HEK293 (cell line): ENCODE results near the gene SUCO.

Experiments used
- CTCF ChIA-PET: fragments of 350-600 bp; formaldehyde crosslinking; extraction: SDS; loops from one replicate; lab custom pipeline; 2021; ENCODE audit warnings: antibody characterized with exemption; lab: Yijun Ruan, JAX
- POLR2A ChIA-PET: fragments of 300-600 bp; formaldehyde crosslinking; extraction: SDS; loops from one replicate; lab custom pipeline; 2020; ENCODE audit warnings: antibody characterized with exemption, inconsistent platforms; lab: Yijun Ruan, JAX
- H3K27ac ChIP-seq: fragments of 200-500 bp; sonication (Bioruptor generic); 2 replicates; pipeline ENCODE4 v1.5.1; 2014; ENCODE audit warnings: low read depth, low read length, control low read depth, inconsistent platforms; ENCODE audit errors: extremely low read depth
- H3K36me3 ChIP-seq, 2 experiments: fragments of 200-500 bp in 1 of 2; sonication (Bioruptor generic) in 1 of 2; 1 replicate in 1 of 2; 2 replicates in 1 of 2; pipeline ENCODE4 v1.5.1; 2014 to 2017; ENCODE audit warnings: inconsistent platforms in 2 of 2, low read length in 2 of 2; ENCODE audit not compliant: control insufficient read depth in 2 of 2, insufficient read depth in 1 of 2
- H3K4me1 ChIP-seq: fragments of 200-500 bp; sonication (Bioruptor generic); 2 replicates; pipeline ENCODE4 v1.5.1; 2014; ENCODE audit warnings: mild to moderate bottlenecking, low read length, inconsistent platforms; ENCODE audit not compliant: control insufficient read depth, insufficient read depth
- H3K4me3 ChIP-seq: 2 replicates; pipeline ENCODE4 v1.5.1; 2011; ENCODE audit warnings: low read depth, mild to moderate bottlenecking, control low read depth, low read length, moderate library complexity
- H3K9me3 ChIP-seq: fragments of 200-500 bp; sonication (Bioruptor generic); 2 replicates; pipeline ENCODE4 v1.5.1; 2014; ENCODE audit warnings: low read depth, low read length, inconsistent platforms; ENCODE audit not compliant: control insufficient read depth, insufficient read depth
- FEZF1 ChIP-seq: fragments of 450-650 bp; formaldehyde crosslinking; IDR thresholded peaks from 2 replicates; pipeline ENCODE4 v1.5.1; 2016; ENCODE audit warnings: missing biosample characterization, missing genetic modification characterization
- GLIS1 ChIP-seq: fragments of 450-650 bp; formaldehyde crosslinking; IDR thresholded peaks from 2 replicates; pipeline ENCODE4 v1.5.1; 2016; ENCODE audit warnings: missing biosample characterization, missing genetic modification characterization
- MEIS1 ChIP-seq: sonication (generic); formaldehyde crosslinking; IDR thresholded peaks from 2 replicates; pipeline ENCODE4 v1.8.1; 2022; ENCODE audit warnings: missing genetic modification reagents, mild to moderate bottlenecking, borderline replicate concordance
- REPIN1 ChIP-seq: fragments of 450-650 bp; formaldehyde crosslinking; IDR thresholded peaks from 2 replicates; pipeline ENCODE4 v1.5.1; 2017; ENCODE audit warnings: missing biosample characterization, missing genetic modification characterization, low read depth
- SP3 ChIP-seq: fragments of 450-650 bp; formaldehyde crosslinking; IDR thresholded peaks from 2 replicates; pipeline ENCODE4 v1.5.1; 2016; ENCODE audit warnings: missing biosample characterization, missing genetic modification characterization
- WT1 ChIP-seq: fragments of 450-650 bp; formaldehyde crosslinking; IDR thresholded peaks from 2 replicates; pipeline ENCODE4 v1.5.1; 2016; ENCODE audit warnings: missing biosample characterization, missing genetic modification characterization
- YY2 ChIP-seq: fragments of 450-650 bp; formaldehyde crosslinking; IDR thresholded peaks from 2 replicates; pipeline ENCODE4 v1.5.1; 2016; ENCODE audit warnings: missing biosample characterization, missing genetic modification characterization
- ZBTB1 ChIP-seq: fragments of 450-650 bp; formaldehyde crosslinking; IDR thresholded peaks from 2 replicates; pipeline ENCODE4 v1.5.1; 2016; ENCODE audit warnings: missing biosample characterization, missing genetic modification characterization
- ZBTB10 ChIP-seq: fragments of 450-650 bp; formaldehyde crosslinking; IDR thresholded peaks from 2 replicates; pipeline ENCODE4 v1.5.1; 2016; ENCODE audit warnings: missing biosample characterization, missing genetic modification characterization
- ZFP69B ChIP-seq: fragments of 450-650 bp; formaldehyde crosslinking; IDR thresholded peaks from 2 replicates; pipeline ENCODE4 v1.5.1; 2016; ENCODE audit warnings: missing biosample characterization, missing genetic modification characterization
- ZNF10 ChIP-seq: fragments of 450-650 bp; formaldehyde crosslinking; IDR thresholded peaks from 2 replicates; pipeline ENCODE4 v1.5.1; 2017; ENCODE audit warnings: missing biosample characterization, missing genetic modification characterization
- ZNF157 ChIP-seq: fragments of 450-650 bp; formaldehyde crosslinking; IDR thresholded peaks from 2 replicates; pipeline ENCODE4 v1.5.1; 2016; ENCODE audit warnings: missing biosample characterization, missing genetic modification characterization
- ZNF175 ChIP-seq: fragments of 450-650 bp; formaldehyde crosslinking; IDR thresholded peaks from 2 replicates; pipeline ENCODE4 v1.5.1; 2016; ENCODE audit warnings: missing biosample characterization, missing genetic modification characterization
- ZNF214 ChIP-seq: fragments of 450-650 bp; formaldehyde crosslinking; IDR thresholded peaks from 2 replicates; pipeline ENCODE4 v1.5.1; 2017; ENCODE audit warnings: missing biosample characterization, mild to moderate bottlenecking, missing genetic modification characterization, borderline replicate concordance
- ZNF221 ChIP-seq: fragments of 450-650 bp; formaldehyde crosslinking; IDR thresholded peaks from 2 replicates; pipeline ENCODE4 v1.5.1; 2017; ENCODE audit warnings: missing biosample characterization, missing genetic modification characterization, borderline replicate concordance
- ZNF266 ChIP-seq: fragments of 450-650 bp; formaldehyde crosslinking; IDR thresholded peaks from 2 replicates; pipeline ENCODE4 v1.5.1; 2016; ENCODE audit warnings: missing biosample characterization, missing genetic modification characterization, low read depth
- ZNF37A ChIP-seq: fragments of 450-650 bp; IDR thresholded peaks from 2 replicates; pipeline ENCODE4 v1.5.1; 2018; ENCODE audit warnings: missing biosample characterization, missing genetic modification characterization
- ZNF501 ChIP-seq: fragments of 450-650 bp; formaldehyde crosslinking; IDR thresholded peaks from 2 replicates; pipeline ENCODE4 v1.5.1; 2016; ENCODE audit warnings: missing biosample characterization, missing genetic modification characterization
- ZNF624 ChIP-seq: fragments of 450-650 bp; formaldehyde crosslinking; IDR thresholded peaks from 2 replicates; pipeline ENCODE4 v1.5.1; 2017; ENCODE audit warnings: missing biosample characterization, missing genetic modification characterization
- ZNF660 ChIP-seq: fragments of 450-650 bp; IDR thresholded peaks from 2 replicates; pipeline ENCODE4 v1.5.1; 2018; ENCODE audit warnings: missing biosample characterization, mild to moderate bottlenecking, missing genetic modification characterization
- TF ChIP-seq, protein P1 (sequence below): fragments of 450-650 bp; formaldehyde crosslinking; IDR thresholded peaks from 2 replicates; pipeline ENCODE4 v1.5.1; 2017; ENCODE audit warnings: missing biosample characterization, missing genetic modification characterization
- TF ChIP-seq, protein P2 (sequence below): fragments of 450-650 bp; formaldehyde crosslinking; optimal IDR thresholded peaks from 2 replicates; pipeline ENCODE3; 2016; ENCODE audit warnings: missing biosample characterization, mild to moderate bottlenecking, missing genetic modification characterization
- TF ChIP-seq, protein P3 (sequence below): fragments of 450-650 bp; formaldehyde crosslinking; IDR thresholded peaks from 2 replicates; pipeline ENCODE4 v1.5.1; 2016; ENCODE audit warnings: missing biosample characterization, missing genetic modification characterization

SUCO gene

GRCh38 chr1:172599912-172600311, 67.0 kb downstream of the SUCO start:
- Histone ChIP-seq H3K27ac (no peak overlapping the region), H3K9me3 (no peaks in the 10 kb centered on the region), H3K36me3 (peaks cover 0 to 28% of the 10 kb centered on the region in 2 experiments; a peak in 1 of 3 replicates), H3K4me3 (no peak overlapping the region), H3K4me1 (no peaks in the 10 kb centered on the region)
- ChIA-PET CTCF (no interaction called here), POLR2A (no interaction called here)
- TF ChIP-seq ZNF266 (tag by site-specific recombination): no peak
- TF ChIP-seq MEIS1 (CRISPR knock-in tag): no peak
- TF ChIP-seq ZBTB10 (tag by site-specific recombination): no peak
- no peak for TF ChIP-seq ZBTB1 (tag by site-specific recombination)
- TF ChIP-seq, protein P1, sequence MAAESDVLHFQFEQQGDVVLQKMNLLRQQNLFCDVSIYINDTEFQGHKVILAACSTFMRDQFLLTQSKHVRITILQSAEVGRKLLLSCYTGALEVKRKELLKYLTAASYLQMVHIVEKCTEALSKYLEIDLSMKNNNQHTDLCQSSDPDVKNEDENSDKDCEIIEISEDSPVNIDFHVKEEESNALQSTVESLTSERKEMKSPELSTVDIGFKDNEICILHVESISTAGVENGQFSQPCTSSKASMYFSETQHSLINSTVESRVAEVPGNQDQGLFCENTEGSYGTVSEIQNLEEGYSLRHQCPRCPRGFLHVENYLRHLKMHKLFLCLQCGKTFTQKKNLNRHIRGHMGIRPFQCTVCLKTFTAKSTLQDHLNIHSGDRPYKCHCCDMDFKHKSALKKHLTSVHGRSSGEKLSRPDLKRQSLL (tag by site-specific recombination): no peak
- TF ChIP-seq ZNF501 (tag by site-specific recombination): no peak
- TF ChIP-seq ZNF175 (tag by site-specific recombination): no peak
- TF ChIP-seq WT1 (tag by site-specific recombination): no peak
- no peak for TF ChIP-seq ZNF660 (tag by site-specific recombination)
- TF ChIP-seq REPIN1 (tag by site-specific recombination): no peak
- no peak for TF ChIP-seq YY2 (tag by site-specific recombination)
- TF ChIP-seq, protein P2, sequence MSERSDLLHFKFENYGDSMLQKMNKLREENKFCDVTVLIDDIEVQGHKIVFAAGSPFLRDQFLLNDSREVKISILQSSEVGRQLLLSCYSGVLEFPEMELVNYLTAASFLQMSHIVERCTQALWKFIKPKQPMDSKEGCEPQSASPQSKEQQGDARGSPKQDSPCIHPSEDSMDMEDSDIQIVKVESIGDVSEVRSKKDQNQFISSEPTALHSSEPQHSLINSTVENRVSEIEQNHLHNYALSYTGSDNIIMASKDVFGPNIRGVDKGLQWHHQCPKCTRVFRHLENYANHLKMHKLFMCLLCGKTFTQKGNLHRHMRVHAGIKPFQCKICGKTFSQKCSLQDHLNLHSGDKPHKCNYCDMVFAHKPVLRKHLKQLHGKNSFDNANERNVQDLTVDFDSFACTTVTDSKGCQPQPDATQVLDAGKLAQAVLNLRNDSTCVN: no peak
- no peak for TF ChIP-seq GLIS1 (tag by site-specific recombination)
- TF ChIP-seq ZFP69B: no peak

DNA sequence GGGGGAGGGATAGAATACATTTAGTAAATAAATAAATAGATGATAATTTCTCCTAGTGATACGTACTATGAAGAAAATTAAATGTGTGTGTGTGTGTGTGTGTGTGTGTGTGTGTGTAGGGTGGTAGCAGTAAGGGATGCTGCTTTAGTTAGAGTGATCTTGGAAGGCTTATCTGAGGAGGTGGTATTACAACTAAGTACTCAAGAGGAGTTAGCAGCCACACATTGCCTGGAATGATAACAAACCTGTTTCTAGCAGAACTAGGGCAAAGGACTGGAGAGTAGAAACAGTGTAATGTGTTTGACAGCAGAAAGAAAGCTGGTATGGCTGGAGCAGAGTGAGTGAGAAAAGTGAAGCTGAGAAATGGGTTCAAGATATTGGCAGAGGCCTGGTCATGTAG, 67.7 kb downstream of the SUCO start:
- Histone ChIP-seq H3K27ac (no peak overlapping the region), H3K36me3 (peaks cover 0 to 28% of the 10 kb centered on the region in 2 experiments; a peak in 1 of 3 replicates), H3K4me3 (no peak overlapping the region), H3K9me3 (no peaks in the 10 kb centered on the region), H3K4me1 (0 out of 2 replicates have a peak, but pooled peaks cover 2% of the 10 kb centered on the region)
- ChIA-PET CTCF (no interaction called here), POLR2A (no interaction called here)
- TF ChIP-seq ZNF37A: no peak
- TF ChIP-seq ZNF157 (tag by site-specific recombination): no peak
- TF ChIP-seq, protein P3, sequence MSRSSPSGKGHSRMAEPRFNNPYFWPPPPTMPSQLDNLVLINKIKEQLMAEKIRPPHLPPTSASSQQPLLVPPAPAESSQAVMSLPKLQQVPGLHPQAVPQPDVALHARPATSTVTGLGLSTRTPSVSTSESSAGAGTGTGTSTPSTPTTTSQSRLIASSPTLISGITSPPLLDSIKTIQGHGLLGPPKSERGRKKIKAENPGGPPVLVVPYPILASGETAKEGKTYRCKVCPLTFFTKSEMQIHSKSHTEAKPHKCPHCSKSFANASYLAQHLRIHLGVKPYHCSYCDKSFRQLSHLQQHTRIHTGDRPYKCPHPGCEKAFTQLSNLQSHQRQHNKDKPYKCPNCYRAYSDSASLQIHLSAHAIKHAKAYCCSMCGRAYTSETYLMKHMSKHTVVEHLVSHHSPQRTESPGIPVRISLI (tag by site-specific recombination): no peak
- no peak for TF ChIP-seq ZNF624 (tag by site-specific recombination)
- no peak for TF ChIP-seq SP3 (tag by site-specific recombination)
- TF ChIP-seq ZNF214: no peak
- no peak for TF ChIP-seq FEZF1 (tag by site-specific recombination)
- TF ChIP-seq ZNF221: no peak
- no peak for TF ChIP-seq ZNF10
